KOPT-K1 (cell line): ENCODE results near the gene OR4D2.
"Not testable (repeated sequence)": the region's sequence is repeated elsewhere in the genome, so short reads cannot be mapped to it uniquely, and the experiment has no call there.

Experiments used
- H3K27ac ChIP-seq: fragments of 200-600 bp; sonication (generic); 2 replicates; pipeline ENCODE4 v1.5.1; 2016; ENCODE audit warnings: antibody characterized with exemption, mild to moderate bottlenecking, low read depth, low read length; ENCODE audit not compliant: poor library complexity, severe bottlenecking
- H3K36me3 ChIP-seq: fragments of 200-600 bp; sonication (generic); 2 replicates; pipeline ENCODE4 v1.5.1; 2017; ENCODE audit warnings: antibody characterized with exemption, mild to moderate bottlenecking, low read length, moderate library complexity; ENCODE audit not compliant: insufficient read depth
- H3K9me3 ChIP-seq: fragments of 200-600 bp; sonication (generic); 2 replicates; pipeline ENCODE4 v1.5.1; 2017; ENCODE audit warnings: antibody characterized with exemption, low read length, mild to moderate bottlenecking; ENCODE audit not compliant: insufficient read depth, poor library complexity, severe bottlenecking

The OR4D2 gene

GRCh38 chr17:58166682-58167081 lies at the start of gene OR4D2:
Gene OR4D2, plus strand, starts transcription at chr17:58166982. Its CDS starts 2,674 bp downstream, at chr17:58169656.
- no peak within 1 kb of the TSS for H3K27ac ChIP-seq
- H3K9me3 ChIP-seq, result no peaks in the 10 kb centered on the region
- H3K36me3 ChIP-seq, result no peaks in the 10 kb centered on the region

GRCh38 chr17:58117382-58117781 lies 49.4 kb upstream of the OR4D2 start:
- no peaks in the 10 kb centered on the region for H3K36me3 ChIP-seq
- no peak overlapping the region for H3K27ac ChIP-seq
- H3K9me3 ChIP-seq, result no peaks in the 10 kb centered on the region

- no peaks in the 10 kb centered on the region for H3K36me3 ChIP-seq
- H3K27ac ChIP-seq, result no peak overlapping the region
- no peaks in the 10 kb centered on the region for H3K9me3 ChIP-seq
Observed at GRCh38 chr17:58119491-58119890, 47.3 kb upstream of the OR4D2 start.

GRCh38 chr17:58120195-58120822 lies 46.5 kb upstream of the OR4D2 start:
- H3K27ac ChIP-seq, result no peak overlapping the region
- H3K36me3 ChIP-seq, result no peaks in the 10 kb centered on the region
- no peaks in the 10 kb centered on the region for H3K9me3 ChIP-seq

- no peak overlapping the region for H3K27ac ChIP-seq
- H3K9me3 ChIP-seq, result no peaks in the 10 kb centered on the region
Observed at GRCh38 chr17:58121925-58122324, 44.9 kb upstream of the OR4D2 start.

GRCh38 chr17:58127846-58128245 lies 38.9 kb upstream of the OR4D2 start:
- H3K27ac ChIP-seq, result no peak overlapping the region
- no peaks in the 10 kb centered on the region for H3K36me3 ChIP-seq
- H3K9me3 ChIP-seq, result no peaks in the 10 kb centered on the region

More at GRCh38 chr17:58121925-58122324, 44.9 kb upstream of the OR4D2 start:
- no peaks in the 10 kb centered on the region for H3K36me3 ChIP-seq

- not testable (repeated sequence) for H3K27ac ChIP-seq, H3K36me3 ChIP-seq
- peaks cover 19% of the 10 kb centered on the region for H3K9me3 ChIP-seq
Observed at GRCh38 chr17:58132697-58133096, 34.1 kb upstream of the OR4D2 start.

GRCh38 chr17:58136669-58137279 lies 30.0 kb upstream of the OR4D2 start:
- Histone ChIP-seq H3K36me3 (no peaks in the 10 kb centered on the region), H3K27ac (no peak overlapping the region), H3K9me3 (peaks cover 25% of the 10 kb centered on the region)

- no peaks in the 10 kb centered on the region for H3K36me3 ChIP-seq
- H3K9me3 ChIP-seq, result peaks cover 37% of the 10 kb centered on the region
Observed at GRCh38 chr17:58141505-58141904, 25.3 kb upstream of the OR4D2 start.

GRCh38 chr17:58143335-58143734 lies 23.4 kb upstream of the OR4D2 start:
- peaks cover 33% of the 10 kb centered on the region for H3K9me3 ChIP-seq
- H3K27ac ChIP-seq, H3K36me3 ChIP-seq: not testable (repeated sequence)

More at GRCh38 chr17:58141505-58141904, 25.3 kb upstream of the OR4D2 start:
- H3K27ac ChIP-seq, result no peak overlapping the region

- Histone ChIP-seq H3K36me3 (no peaks in the 10 kb centered on the region), H3K27ac (no peak overlapping the region)
Observed at GRCh38 chr17:58144801-58145200, 22.0 kb upstream of the OR4D2 start.

GRCh38 chr17:58147930-58148434 lies 18.8 kb upstream of the OR4D2 start, which contains the start of gene OR4D1:
Gene OR4D1, plus strand, starts transcription at chr17:58148384. Its CDS starts 6,770 bp downstream, at chr17:58155154.
- no peaks in the 10 kb centered on the region for H3K36me3 ChIP-seq
- H3K9me3 ChIP-seq, result peaks cover 27% of the 10 kb centered on the region
- H3K27ac ChIP-seq, result no peak within 1 kb of the TSS

More at GRCh38 chr17:58144801-58145200, 22.0 kb upstream of the OR4D2 start:
- H3K9me3 ChIP-seq, result peaks cover 29% of the 10 kb centered on the region

GRCh38 chr17:58148609-58149008 lies 18.2 kb upstream of the OR4D2 start:
- Histone ChIP-seq H3K9me3 (peaks cover 25% of the 10 kb centered on the region), H3K36me3 (no peaks in the 10 kb centered on the region), H3K27ac (no peak overlapping the region)

- H3K36me3 ChIP-seq, result no peaks in the 10 kb centered on the region
- H3K9me3 ChIP-seq, result peaks cover 8% of the 10 kb centered on the region
- H3K27ac ChIP-seq, result no peak overlapping the region
Observed at GRCh38 chr17:58150394-58150793, 16.4 kb upstream of the OR4D2 start.

GRCh38 chr17:58153046-58153445 lies 13.7 kb upstream of the OR4D2 start:
- H3K36me3 ChIP-seq, result no peaks in the 10 kb centered on the region
- peak overlapping the region; percentile 18 for H3K27ac ChIP-seq
- no peaks in the 10 kb centered on the region for H3K9me3 ChIP-seq

- Histone ChIP-seq H3K27ac (peak overlapping the region; percentile 18), H3K9me3 (no peaks in the 10 kb centered on the region), H3K36me3 (no peaks in the 10 kb centered on the region)
Observed at GRCh38 chr17:58153671-58154070, 13.1 kb upstream of the OR4D2 start.
